HepG2 (cell line): ENCODE measurements around the gene CLHC1.

ENCODE experiments used
- BRD4 ChIP-seq: sonication (generic); formaldehyde crosslinking; IDR thresholded peaks from 2 replicates; pipeline ENCODE4 v1.4.0; 2020; ENCODE audit warnings: missing genetic modification reagents
- CHD2 ChIP-seq: IDR thresholded peaks from 2 replicates; pipeline ENCODE4 v1.6.1; 2011; ENCODE audit warnings: low read depth, low read length, improper control_type of control experiment
- CTCF ChIP-seq: sonication (generic); formaldehyde crosslinking; IDR thresholded peaks from 2 replicates; pipeline ENCODE4 v1.5.0; 2020; ENCODE audit warnings: mild to moderate bottlenecking, missing genetic modification reagents, moderate library complexity
- EP300 ChIP-seq, 3 experiments: sonication (generic) in 1 of 3; formaldehyde crosslinking in 1 of 3; IDR thresholded peaks; 2 replicates each; pipeline versions ENCODE4 v1.5.1 to v1.6.1; 2011 to 2020; ENCODE audit warnings: low read depth in 2 of 3, low read length in 2 of 3, borderline replicate concordance in 1 of 3, improper control_type of control experiment in 1 of 3, mild to moderate bottlenecking in 1 of 3, missing genetic modification reagents in 1 of 3, moderate library complexity in 1 of 3
- HCFC1 ChIP-seq: fragments of 150-350 bp; IDR thresholded peaks from 2 replicates; pipeline ENCODE4 v1.6.1; 2014; ENCODE audit warnings: low read depth, low read length
- IRF9 ChIP-seq: sonication (generic); formaldehyde crosslinking; IDR thresholded peaks from 2 replicates; pipeline ENCODE4 v1.8.0; 2022; ENCODE audit warnings: missing genetic modification reagents, mild to moderate bottlenecking, borderline replicate concordance
- MYNN ChIP-seq: sonication (generic); formaldehyde crosslinking; IDR thresholded peaks from 2 replicates; pipeline ENCODE4 v1.4.0; 2020; ENCODE audit warnings: mild to moderate bottlenecking, low read depth, missing genetic modification reagents
- NCOA1 ChIP-seq: sonication (generic); formaldehyde crosslinking; IDR thresholded peaks from 2 replicates; pipeline ENCODE4 v1.9.0; 2021; ENCODE audit warnings: missing genetic modification reagents
- PAF1 ChIP-seq: IDR thresholded peaks from 2 replicates; pipeline ENCODE4 v1.6.1; 2016; ENCODE audit warnings: missing genetic modification reagents, missing compliant biosample characterization
- TAF1 ChIP-seq: sonication (generic); formaldehyde crosslinking; IDR thresholded peaks from 2 replicates; pipeline ENCODE4 v1.4.0; 2020; ENCODE audit warnings: missing genetic modification reagents
- ZNF501 ChIP-seq: sonication (generic); formaldehyde crosslinking; IDR thresholded peaks from 2 replicates; pipeline ENCODE4 v1.5.1; 2020; ENCODE audit warnings: mild to moderate bottlenecking, moderate library complexity, missing genetic modification reagents
- ZNF749 ChIP-seq: sonication (generic); formaldehyde crosslinking; IDR thresholded peaks from 2 replicates; pipeline ENCODE4 v1.8.0; 2022; ENCODE audit warnings: mild to moderate bottlenecking, missing genetic modification reagents, moderate library complexity, borderline replicate concordance
- TF ChIP-seq, protein P1 (sequence below): sonication (generic); formaldehyde crosslinking; IDR thresholded peaks from 2 replicates; pipeline ENCODE4 v1.4.0; 2020; ENCODE audit warnings: missing genetic modification reagents
- TF ChIP-seq, protein P2 (sequence below): sonication (generic); formaldehyde crosslinking; IDR thresholded peaks from 2 replicates; pipeline ENCODE4 v1.5.1; 2020; ENCODE audit warnings: mild to moderate bottlenecking, moderate library complexity, missing genetic modification reagents

GRCh38 chr2:55268907-55269644 lies 37.0 kb upstream of the CLHC1 start, which contains the start of gene MTIF2:
- TF ChIP-seq EP300 (IDR thresholded peaks at IDR 0.05; ENCODE audit: low read depth in 2 of 2, low read length in 2 of 2) (peak; percentile 69 to 78), EP300 (CRISPR knock-in tag; IDR thresholded peaks at IDR 0.05; ENCODE audit: borderline replicate concordance) (peak; percentile 72; the same call in 1 of the 2 replicates), CHD2 (no peak; the same call in 1 of the 2 replicates), NCOA1 (peak; percentile 82), TAF1 (CRISPR knock-in tag) (peak; percentile 94), MYNN (peak; percentile 75; the same call in 1 of the 2 replicates), CTCF (peak; percentile 64), ZNF501 (CRISPR knock-in tag) (peak; percentile 100), PAF1 (no peak), HCFC1 (peak; percentile 85), ZNF749 (CRISPR knock-in tag) (peak; percentile 50; the same call in 1 of the 2 replicates), IRF9 (CRISPR knock-in tag) (peak; percentile 98), BRD4 (CRISPR knock-in tag) (peak; percentile 98)
- TF ChIP-seq, protein P1, sequence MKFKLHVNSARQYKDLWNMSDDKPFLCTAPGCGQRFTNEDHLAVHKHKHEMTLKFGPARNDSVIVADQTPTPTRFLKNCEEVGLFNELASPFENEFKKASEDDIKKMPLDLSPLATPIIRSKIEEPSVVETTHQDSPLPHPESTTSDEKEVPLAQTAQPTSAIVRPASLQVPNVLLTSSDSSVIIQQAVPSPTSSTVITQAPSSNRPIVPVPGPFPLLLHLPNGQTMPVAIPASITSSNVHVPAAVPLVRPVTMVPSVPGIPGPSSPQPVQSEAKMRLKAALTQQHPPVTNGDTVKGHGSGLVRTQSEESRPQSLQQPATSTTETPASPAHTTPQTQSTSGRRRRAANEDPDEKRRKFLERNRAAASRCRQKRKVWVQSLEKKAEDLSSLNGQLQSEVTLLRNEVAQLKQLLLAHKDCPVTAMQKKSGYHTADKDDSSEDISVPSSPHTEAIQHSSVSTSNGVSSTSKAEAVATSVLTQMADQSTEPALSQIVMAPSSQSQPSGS, result peak; percentile 96
- TF ChIP-seq, protein P2, sequence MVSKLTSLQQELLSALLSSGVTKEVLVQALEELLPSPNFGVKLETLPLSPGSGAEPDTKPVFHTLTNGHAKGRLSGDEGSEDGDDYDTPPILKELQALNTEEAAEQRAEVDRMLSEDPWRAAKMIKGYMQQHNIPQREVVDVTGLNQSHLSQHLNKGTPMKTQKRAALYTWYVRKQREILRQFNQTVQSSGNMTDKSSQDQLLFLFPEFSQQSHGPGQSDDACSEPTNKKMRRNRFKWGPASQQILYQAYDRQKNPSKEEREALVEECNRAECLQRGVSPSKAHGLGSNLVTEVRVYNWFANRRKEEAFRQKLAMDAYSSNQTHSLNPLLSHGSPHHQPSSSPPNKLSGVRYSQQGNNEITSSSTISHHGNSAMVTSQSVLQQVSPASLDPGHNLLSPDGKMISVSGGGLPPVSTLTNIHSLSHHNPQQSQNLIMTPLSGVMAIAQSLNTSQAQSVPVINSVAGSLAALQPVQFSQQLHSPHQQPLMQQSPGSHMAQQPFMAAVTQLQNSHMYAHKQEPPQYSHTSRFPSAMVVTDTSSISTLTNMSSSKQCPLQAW (CRISPR knock-in tag), result peak; percentile 98
